ENCODE measurements around the gene RPAIN. TPM values are rescaled to one million over a fixed set of nuclear protein-coding genes. Genes with fewer than 3 reads are reported as not detected.

The RPAIN gene
- total and polyA plus RNA-seq, 2 experiments from 2014 or later, result 69.7 to 115 TPM

DNA sequence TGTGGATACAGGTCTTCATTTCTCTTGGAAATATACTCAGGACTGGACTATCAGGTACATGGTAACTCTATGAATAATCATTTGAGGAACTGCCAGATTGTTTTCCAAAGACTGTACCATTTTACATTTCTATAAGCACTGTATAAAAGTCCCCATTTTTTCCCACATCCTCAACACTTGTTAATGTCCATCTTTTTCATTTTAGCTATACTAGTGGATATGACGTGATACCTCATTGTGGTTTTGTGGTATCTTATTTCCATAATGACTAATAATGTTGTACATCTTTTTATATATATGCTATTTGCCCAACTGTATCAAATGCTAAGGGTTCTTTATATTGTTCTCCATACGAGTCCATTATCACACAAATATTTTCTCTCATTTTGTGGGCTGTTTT lies 23.4 kb upstream of the RPAIN start:
- no peaks in the 10 kb centered on the region for H3K9me3 Mint-ChIP-seq
- no peak overlapping the region for H3K4me3 Mint-ChIP-seq
- no peak overlapping the region for H2AFZ ChIP-seq
- no peak overlapping the region for H3K4me2 ChIP-seq
- peaks cover 3% of the 10 kb centered on the region for H3K27me3 Mint-ChIP-seq (ENCODE audit: insufficient read depth, low read depth, poor library complexity)
- TF ChIP-seq EZH2phosphoT487 (IDR thresholded peaks at IDR 0.05; ENCODE audit: unreplicated experiment) (no peak), ZNF331 (CRISPR knock-in tag; IDR thresholded peaks at IDR 0.05; ENCODE audit: low read depth) (no peak), NANOG (IDR thresholded peaks at IDR 0.05; ENCODE audit: borderline replicate concordance) (no peak), ZNF114 (CRISPR knock-in tag; IDR thresholded peaks at IDR 0.05) (no peak), CREB1 (CRISPR knock-in tag; IDR thresholded peaks at IDR 0.05; ENCODE audit: low read depth) (no peak), POLR2AphosphoS5 (IDR thresholded peaks at IDR 0.05; ENCODE audit: low read depth) (no peak), STAT1 (IDR thresholded peaks at IDR 0.05; ENCODE audit: unreplicated experiment) (no peak)
- TF ChIP-seq, protein P1, sequence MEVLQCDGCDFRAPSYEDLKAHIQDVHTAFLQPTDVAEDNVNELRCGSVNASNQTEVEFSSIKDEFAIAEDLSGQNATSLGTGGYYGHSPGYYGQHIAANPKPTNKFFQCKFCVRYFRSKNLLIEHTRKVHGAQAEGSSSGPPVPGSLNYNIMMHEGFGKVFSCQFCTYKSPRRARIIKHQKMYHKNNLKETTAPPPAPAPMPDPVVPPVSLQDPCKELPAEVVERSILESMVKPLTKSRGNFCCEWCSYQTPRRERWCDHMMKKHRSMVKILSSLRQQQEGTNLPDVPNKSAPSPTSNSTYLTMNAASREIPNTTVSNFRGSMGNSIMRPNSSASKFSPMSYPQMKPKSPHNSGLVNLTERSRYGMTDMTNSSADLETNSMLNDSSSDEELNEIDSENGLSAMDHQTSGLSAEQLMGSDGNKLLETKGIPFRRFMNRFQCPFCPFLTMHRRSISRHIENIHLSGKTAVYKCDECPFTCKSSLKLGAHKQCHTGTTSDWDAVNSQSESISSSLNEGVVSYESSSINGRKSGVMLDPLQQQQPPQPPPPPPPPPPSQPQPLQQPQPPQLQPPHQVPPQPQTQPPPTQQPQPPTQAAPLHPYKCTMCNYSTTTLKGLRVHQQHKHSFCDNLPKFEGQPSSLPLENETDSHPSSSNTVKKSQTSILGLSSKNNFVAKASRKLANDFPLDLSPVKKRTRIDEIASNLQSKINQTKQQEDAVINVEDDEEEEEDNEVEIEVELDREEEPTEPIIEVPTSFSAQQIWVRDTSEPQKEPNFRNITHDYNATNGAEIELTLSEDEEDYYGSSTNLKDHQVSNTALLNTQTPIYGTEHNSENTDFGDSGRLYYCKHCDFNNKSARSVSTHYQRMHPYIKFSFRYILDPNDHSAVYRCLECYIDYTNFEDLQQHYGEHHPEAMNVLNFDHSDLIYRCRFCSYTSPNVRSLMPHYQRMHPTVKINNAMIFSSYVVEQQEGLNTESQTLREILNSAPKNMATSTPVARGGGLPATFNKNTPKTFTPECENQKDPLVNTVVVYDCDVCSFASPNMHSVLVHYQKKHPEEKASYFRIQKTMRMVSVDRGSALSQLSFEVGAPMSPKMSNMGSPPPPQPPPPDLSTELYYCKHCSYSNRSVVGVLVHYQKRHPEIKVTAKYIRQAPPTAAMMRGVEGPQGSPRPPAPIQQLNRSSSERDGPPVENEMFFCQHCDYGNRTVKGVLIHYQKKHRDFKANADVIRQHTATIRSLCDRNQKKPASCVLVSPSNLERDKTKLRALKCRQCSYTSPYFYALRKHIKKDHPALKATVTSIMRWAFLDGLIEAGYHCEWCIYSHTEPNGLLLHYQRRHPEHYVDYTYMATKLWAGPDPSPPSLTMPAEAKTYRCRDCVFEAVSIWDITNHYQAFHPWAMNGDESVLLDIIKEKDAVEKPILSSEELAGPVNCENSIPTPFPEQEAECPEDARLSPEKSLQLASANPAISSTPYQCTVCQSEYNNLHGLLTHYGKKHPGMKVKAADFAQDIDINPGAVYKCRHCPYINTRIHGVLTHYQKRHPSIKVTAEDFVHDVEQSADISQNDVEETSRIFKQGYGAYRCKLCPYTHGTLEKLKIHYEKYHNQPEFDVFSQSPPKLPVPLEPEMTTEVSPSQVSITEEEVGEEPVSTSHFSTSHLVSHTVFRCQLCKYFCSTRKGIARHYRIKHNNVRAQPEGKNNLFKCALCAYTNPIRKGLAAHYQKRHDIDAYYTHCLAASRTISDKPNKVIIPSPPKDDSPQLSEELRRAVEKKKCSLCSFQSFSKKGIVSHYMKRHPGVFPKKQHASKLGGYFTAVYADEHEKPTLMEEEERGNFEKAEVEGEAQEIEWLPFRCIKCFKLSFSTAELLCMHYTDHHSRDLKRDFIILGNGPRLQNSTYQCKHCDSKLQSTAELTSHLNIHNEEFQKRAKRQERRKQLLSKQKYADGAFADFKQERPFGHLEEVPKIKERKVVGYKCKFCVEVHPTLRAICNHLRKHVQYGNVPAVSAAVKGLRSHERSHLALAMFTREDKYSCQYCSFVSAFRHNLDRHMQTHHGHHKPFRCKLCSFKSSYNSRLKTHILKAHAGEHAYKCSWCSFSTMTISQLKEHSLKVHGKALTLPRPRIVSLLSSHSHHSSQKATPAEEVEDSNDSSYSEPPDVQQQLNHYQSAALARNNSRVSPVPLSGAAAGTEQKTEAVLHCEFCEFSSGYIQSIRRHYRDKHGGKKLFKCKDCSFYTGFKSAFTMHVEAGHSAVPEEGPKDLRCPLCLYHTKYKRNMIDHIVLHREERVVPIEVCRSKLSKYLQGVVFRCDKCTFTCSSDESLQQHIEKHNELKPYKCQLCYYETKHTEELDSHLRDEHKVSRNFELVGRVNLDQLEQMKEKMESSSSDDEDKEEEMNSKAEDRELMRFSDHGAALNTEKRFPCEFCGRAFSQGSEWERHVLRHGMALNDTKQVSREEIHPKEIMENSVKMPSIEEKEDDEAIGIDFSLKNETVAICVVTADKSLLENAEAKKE (CRISPR knock-in tag; IDR thresholded peaks at IDR 0.05), result no peak
- TF ChIP-seq, protein P2, sequence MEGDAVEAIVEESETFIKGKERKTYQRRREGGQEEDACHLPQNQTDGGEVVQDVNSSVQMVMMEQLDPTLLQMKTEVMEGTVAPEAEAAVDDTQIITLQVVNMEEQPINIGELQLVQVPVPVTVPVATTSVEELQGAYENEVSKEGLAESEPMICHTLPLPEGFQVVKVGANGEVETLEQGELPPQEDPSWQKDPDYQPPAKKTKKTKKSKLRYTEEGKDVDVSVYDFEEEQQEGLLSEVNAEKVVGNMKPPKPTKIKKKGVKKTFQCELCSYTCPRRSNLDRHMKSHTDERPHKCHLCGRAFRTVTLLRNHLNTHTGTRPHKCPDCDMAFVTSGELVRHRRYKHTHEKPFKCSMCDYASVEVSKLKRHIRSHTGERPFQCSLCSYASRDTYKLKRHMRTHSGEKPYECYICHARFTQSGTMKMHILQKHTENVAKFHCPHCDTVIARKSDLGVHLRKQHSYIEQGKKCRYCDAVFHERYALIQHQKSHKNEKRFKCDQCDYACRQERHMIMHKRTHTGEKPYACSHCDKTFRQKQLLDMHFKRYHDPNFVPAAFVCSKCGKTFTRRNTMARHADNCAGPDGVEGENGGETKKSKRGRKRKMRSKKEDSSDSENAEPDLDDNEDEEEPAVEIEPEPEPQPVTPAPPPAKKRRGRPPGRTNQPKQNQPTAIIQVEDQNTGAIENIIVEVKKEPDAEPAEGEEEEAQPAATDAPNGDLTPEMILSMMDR (conservative IDR thresholded peaks at IDR 0.05; ENCODE audit: low read depth in 2 of 2), result no peak
- TF ChIP-seq, protein P3, sequence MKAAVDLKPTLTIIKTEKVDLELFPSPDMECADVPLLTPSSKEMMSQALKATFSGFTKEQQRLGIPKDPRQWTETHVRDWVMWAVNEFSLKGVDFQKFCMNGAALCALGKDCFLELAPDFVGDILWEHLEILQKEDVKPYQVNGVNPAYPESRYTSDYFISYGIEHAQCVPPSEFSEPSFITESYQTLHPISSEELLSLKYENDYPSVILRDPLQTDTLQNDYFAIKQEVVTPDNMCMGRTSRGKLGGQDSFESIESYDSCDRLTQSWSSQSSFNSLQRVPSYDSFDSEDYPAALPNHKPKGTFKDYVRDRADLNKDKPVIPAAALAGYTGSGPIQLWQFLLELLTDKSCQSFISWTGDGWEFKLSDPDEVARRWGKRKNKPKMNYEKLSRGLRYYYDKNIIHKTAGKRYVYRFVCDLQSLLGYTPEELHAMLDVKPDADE (IDR thresholded peaks at IDR 0.05), result no peak
- TF ChIP-seq, protein P4, sequence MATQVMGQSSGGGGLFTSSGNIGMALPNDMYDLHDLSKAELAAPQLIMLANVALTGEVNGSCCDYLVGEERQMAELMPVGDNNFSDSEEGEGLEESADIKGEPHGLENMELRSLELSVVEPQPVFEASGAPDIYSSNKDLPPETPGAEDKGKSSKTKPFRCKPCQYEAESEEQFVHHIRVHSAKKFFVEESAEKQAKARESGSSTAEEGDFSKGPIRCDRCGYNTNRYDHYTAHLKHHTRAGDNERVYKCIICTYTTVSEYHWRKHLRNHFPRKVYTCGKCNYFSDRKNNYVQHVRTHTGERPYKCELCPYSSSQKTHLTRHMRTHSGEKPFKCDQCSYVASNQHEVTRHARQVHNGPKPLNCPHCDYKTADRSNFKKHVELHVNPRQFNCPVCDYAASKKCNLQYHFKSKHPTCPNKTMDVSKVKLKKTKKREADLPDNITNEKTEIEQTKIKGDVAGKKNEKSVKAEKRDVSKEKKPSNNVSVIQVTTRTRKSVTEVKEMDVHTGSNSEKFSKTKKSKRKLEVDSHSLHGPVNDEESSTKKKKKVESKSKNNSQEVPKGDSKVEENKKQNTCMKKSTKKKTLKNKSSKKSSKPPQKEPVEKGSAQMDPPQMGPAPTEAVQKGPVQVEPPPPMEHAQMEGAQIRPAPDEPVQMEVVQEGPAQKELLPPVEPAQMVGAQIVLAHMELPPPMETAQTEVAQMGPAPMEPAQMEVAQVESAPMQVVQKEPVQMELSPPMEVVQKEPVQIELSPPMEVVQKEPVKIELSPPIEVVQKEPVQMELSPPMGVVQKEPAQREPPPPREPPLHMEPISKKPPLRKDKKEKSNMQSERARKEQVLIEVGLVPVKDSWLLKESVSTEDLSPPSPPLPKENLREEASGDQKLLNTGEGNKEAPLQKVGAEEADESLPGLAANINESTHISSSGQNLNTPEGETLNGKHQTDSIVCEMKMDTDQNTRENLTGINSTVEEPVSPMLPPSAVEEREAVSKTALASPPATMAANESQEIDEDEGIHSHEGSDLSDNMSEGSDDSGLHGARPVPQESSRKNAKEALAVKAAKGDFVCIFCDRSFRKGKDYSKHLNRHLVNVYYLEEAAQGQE (IDR thresholded peaks at IDR 0.05; ENCODE audit: unreplicated experiment), result no peak
- H3K27ac ChIP-seq (ENCODE audit: low read depth), result no peak overlapping the region
- H3K36me3 Mint-ChIP-seq (ENCODE audit: low read depth), result peaks cover 85% of the 10 kb centered on the region
- H3K4me3 ChIP-seq, result no peak overlapping the region
- peaks cover 4% of the 10 kb centered on the region; the same call in 1 of the 2 replicates for H3K79me2 ChIP-seq (replicated peaks; ENCODE audit: insufficient read depth)
- H4K20me1 ChIP-seq (replicated peaks; ENCODE audit: insufficient read depth), result peaks cover 11% of the 10 kb centered on the region
- H3F3A ChIP-seq (replicated peaks; ENCODE audit: low read depth), result no peaks in the 10 kb centered on the region
- H3K27ac Mint-ChIP-seq, result no peak overlapping the region
- ATAC-seq (no peak), DNase-seq (ENCODE audit: low spot score) (no peak)
- H3K4me1 Mint-ChIP-seq, result no peaks in the 10 kb centered on the region
- no peaks in the 10 kb centered on the region for H3K27me3 ChIP-seq (ENCODE audit: insufficient read depth)
- no peaks in the 10 kb centered on the region for H3K9me2 ChIP-seq (ENCODE audit: insufficient read depth)
- peaks cover 68% of the 10 kb centered on the region for H3K36me3 ChIP-seq (ENCODE audit: insufficient read depth)
- no peaks in the 10 kb centered on the region for H3K4me1 ChIP-seq (ENCODE audit: insufficient read depth)
